ENCODE results near the gene ATMIN.

- TF ChIP-seq POLR2A (IDR thresholded peaks at IDR 0.05) (no peak), CTCF (IDR thresholded peaks at IDR 0.05 in 8 of 11, conservative IDR thresholded peaks at IDR 0.05 in 3 of 11) (no peak), POLR2AphosphoS5 (IDR thresholded peaks at IDR 0.05) (no peak)
Observed at GRCh38 chr16:80992676-80993293, 42.9 kb upstream of the ATMIN start.

Data from spleen (tissue), 7 donors.